T-helper 2 cell treated with Interferon-gamma antibody and Interleukin-4, amounts not matched to agents 100 ng/mL and 5 ng/mL, for 36 hours (primary cell): ENCODE results near the gene PCDHGB4. TPM values are rescaled to one million over a fixed set of nuclear protein-coding genes. Genes with fewer than 3 reads are reported as not detected.
"Not testable (repeated sequence)": the region's sequence is repeated elsewhere in the genome, so short reads cannot be mapped to it uniquely, and the experiment has no call there.

Experiments
- intact Hi-C: fragments of 100-400 bp; cut with micrococcal nuclease; formaldehyde crosslinking; loops from one replicate; pipeline ENCODE4 v1.15.1; 2023
- total RNA-seq: library from RNA; stranded (reverse); gene quantifications from 2 replicates; pipeline ENCODE4 v1.2.3, GENCODE V29; 2022

The PCDHGB4 gene
- total RNA-seq = 0.18 and 0.23 TPM in 2 replicates

DNA sequence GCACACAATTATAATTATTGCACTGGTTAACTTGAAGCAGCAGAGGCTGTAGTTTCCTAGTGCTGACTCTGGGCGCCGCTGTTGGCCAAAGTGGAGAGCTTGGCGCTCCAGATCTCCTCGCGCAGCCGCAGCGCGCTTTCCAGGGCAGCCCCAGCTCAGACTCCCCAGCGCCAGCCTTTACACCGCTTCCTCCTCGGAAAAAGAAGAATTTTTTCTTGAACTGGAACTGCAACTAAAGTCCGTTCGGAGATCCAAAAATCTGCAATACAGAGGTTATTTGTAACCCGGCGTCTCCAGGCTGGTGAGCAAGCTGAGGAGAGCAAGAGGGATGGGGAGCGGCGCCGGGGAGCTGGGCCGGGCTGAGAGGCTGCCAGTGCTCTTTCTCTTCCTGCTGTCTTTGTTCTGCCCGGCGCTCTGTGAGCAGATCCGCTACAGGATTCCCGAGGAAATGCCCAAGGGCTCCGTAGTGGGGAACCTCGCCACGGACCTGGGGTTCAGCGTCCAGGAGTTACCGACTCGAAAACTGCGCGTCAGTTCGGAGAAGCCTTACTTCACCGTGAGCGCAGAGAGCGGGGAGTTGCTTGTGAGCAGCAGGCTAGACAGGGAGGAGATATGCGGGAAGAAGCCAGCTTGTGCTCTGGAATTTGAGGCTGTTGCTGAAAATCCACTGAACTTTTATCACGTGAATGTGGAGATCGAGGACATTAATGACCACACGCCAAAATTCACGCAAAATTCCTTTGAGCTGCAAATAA, at the start of gene PCDHGB4:
TSS of gene PCDHGB4 (plus strand) at position 142 of the 755 bp plus-strand sequence. CDS start at position 329, 187 bp downstream.
- intact Hi-C loops = not testable (repeated sequence)

DNA sequence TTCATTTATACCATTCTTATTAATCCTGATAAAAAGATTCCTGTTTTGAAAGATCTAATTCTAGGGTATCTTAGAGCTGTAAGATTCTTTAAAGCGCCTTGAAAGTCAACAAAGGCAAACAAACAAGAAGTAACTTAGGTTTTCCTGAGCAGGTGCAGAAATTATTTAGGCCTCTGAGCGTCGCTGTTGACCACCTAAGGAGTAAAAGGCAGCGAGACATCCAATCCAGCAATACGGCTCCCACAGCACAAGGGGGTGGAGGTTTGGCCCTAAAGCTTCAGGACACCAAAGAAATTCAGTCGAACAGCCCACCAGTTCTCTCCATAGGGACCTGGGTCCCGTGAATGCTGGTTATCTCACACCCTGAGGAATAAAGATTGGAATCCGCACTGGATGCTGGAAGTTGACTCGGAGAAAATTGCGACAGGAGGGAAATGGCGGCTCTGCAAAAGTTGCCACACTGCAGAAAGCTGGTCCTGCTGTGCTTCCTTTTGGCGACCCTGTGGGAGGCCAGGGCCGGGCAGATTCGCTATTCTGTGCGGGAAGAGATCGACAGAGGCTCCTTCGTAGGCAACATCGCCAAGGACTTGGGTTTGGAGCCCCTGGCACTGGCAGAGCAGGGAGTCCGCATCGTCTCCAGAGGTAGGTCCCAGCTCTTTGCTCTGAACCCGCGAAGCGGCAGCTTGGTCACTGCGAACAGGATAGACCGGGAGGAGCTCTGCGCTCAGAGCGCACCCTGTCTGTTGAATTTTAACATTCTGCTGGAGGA, 48.8 kb upstream of the PCDHGB4 start, which contains the start of gene PCDHGA2:
TSS of gene PCDHGA2 (plus strand) at position 223 of the 769 bp plus-strand sequence.
- intact Hi-C loops = no loop called here

DNA sequence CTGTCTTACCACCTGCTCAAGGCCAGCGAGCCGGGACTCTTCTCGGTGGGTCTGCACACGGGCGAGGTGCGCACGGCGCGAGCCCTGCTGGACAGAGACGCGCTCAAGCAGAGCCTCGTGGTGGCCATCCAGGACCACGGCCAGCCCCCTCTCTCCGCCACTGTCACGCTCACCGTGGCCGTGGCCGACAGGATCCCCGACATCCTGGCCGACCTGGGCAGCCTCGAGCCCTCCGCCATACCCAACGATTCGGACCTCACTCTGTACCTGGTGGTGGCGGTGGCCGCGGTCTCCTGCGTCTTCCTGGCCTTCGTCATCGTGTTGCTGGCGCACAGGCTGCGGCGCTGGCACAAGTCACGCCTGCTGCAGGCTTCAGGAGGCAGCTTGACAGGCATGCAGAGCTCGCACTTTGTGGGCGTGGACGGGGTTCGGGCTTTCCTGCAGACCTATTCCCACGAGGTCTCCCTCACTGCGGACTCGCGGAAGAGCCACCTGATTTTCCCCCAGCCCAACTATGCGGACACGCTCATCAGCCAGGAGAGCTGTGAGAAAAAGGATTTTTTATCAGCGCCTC, 46.6 kb upstream of the PCDHGB4 start:
- intact Hi-C loops = not testable (repeated sequence)

- intact Hi-C loops = no loop called here
These were observed 44.7 kb upstream of the PCDHGB4 start for GRCh38 chr5:141342773-141343172.

DNA sequence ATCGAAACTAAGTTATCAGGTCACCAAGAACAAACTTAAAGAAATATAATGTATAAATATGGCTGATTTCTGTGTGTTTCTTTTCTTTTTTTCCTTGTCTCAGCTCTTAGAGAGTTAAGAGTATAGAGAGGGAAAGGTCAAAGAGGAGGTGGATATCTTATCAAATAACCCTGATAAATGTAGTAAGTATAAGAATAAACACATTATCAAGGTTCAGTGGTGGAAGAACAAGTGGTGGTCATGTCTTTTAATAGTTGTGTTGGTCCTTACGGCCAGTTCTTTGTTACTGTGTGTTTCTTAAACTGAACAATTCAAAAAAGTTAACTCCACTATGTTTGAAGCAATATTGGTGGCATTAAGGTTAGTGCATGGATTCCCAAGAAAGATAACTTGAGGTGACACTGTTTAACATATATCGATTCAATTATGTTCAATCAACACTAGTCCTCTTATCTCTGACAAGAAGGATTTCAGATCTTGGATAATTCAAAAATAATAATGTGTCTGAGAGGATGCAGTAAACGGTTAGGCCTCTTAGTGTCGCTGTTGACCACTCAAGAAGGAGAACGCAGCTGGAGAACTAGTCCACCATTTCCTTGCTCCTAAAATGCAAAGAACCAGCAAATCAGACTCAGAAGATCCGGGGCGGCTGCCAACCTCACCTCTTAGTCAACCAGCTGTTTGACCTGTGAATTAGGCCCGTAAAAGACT, 44.1 kb upstream of the PCDHGB4 start, which contains the start of gene PCDHGA3:
TSS of gene PCDHGA3 (plus strand) at position 588 of the 711 bp plus-strand sequence. CDS start 205 bp downstream, outside the sequence.
- intact Hi-C loops = no loop called here

DNA sequence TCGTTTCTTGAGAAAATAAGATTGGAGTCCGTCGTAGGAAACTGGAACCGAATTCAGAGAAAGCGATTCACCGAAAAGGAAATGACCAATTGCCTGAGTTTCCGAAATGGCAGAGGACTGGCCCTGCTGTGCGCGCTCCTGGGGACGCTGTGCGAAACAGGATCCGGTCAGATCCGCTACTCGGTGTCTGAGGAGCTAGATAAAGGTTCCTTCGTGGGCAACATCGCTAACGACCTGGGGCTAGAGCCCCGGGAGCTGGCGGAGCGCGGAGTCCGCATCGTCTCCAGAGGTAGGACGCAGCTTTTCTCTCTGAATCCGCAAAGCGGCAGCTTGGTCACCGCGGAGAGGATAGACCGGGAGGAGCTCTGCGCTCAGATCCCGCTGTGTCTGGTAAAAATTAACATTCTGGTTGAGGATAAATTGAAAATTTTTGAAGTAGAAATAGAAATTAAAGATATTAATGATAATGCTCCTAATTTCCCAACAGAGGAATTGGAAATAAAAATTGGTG, 43.5 kb upstream of the PCDHGB4 start:
- intact Hi-C loops = no loop called here

DNA sequence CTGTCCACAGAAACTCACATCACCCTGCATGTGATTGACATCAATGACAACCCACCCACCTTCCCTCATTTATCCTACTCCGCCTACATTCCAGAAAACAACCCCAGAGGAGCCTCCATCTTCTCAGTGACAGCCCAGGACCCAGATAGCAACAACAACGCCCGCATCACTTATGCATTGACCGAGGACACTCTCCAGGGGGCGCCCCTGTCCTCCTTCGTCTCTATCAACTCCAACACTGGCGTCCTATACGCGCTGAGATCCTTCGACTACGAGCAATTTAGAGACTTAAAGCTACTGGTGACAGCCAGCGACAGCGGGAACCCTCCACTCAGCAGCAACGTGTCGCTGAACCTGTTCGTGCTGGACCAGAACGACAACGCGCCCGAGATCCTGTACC, 42.2 kb upstream of the PCDHGB4 start:
- intact Hi-C loops = no loop called here

DNA sequence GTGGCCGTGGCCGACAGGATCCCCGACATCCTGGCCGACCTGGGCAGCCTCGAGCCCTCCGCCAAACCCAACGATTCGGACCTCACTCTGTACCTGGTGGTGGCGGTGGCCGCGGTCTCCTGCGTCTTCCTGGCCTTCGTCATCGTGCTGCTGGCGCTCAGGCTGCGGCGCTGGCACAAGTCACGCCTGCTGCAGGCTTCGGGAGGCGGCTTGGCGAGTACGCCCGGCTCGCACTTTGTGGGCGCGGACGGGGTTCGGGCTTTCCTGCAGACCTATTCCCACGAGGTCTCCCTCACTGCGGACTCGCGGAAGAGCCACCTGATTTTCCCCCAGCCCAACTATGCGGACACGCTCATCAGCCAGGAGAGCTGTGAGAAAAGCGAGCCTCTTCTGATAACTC, 41.5 kb upstream of the PCDHGB4 start:
- intact Hi-C loops = not testable (repeated sequence)

- intact Hi-C loops = no loop called here
These were observed 37.4 kb upstream of the PCDHGB4 start, which contains the start of gene PCDHGB1 for GRCh38 chr5:141349917-141350619. Gene PCDHGB1, plus strand, starts transcription at chr5:141350099. Its CDS starts 162 bp downstream, at chr5:141350261.

DNA sequence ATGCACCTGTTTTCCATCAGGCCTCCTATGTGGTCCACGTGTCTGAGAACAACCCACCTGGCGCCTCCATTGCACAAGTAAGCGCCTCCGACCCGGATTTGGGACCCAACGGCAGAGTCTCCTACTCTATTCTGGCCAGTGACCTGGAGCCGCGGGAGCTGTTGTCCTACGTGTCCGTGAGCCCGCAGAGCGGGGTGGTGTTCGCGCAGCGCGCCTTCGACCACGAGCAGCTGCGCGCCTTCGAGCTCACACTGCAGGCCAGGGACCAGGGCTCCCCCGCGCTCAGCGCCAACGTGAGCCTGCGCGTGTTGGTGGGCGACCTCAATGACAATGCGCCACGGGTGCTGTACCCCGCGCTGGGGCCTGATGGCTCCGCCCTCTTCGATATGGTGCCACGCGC, 35.9 kb upstream of the PCDHGB4 start:
- intact Hi-C loops = no loop called here

DNA sequence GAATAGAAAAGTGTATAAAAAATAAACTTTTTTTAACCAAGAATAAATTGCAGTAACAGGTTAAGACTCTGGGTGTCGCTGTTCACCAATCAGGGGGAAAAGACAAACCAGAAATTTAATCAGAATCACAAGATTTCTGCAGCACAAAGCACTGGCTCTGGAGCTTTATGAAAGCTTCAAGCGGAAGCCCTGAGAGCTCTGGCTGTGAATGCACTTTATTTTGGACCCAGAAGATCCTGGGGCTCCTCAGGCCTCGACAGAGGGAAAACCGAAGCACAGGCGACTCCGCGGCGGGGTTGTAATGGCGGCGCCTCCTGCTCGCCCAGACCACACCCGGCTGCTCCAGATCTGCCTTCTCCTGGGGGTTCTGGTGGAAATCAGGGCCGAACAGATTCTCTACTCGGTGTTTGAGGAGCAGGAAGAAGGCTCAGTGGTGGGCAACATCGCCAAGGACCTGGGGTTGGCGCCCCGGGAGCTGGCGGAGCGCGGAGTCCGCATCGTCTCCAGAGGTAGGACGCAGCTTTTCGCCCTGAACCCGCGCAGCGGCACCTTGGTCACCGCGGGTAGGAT, 32.5 kb upstream of the PCDHGB4 start, which contains the start of gene PCDHGA4:
TSS of gene PCDHGA4 (plus strand) at position 122 of the 570 bp plus-strand sequence. CDS start at position 209, 87 bp downstream.
- intact Hi-C loops = no loop called here

- intact Hi-C loops = no loop called here
These were observed 31.9 kb upstream of the PCDHGB4 start for GRCh38 chr5:141355641-141356040.

- intact Hi-C loops = no loop called here
These were observed 31.4 kb upstream of the PCDHGB4 start for GRCh38 chr5:141356133-141356532.

DNA sequence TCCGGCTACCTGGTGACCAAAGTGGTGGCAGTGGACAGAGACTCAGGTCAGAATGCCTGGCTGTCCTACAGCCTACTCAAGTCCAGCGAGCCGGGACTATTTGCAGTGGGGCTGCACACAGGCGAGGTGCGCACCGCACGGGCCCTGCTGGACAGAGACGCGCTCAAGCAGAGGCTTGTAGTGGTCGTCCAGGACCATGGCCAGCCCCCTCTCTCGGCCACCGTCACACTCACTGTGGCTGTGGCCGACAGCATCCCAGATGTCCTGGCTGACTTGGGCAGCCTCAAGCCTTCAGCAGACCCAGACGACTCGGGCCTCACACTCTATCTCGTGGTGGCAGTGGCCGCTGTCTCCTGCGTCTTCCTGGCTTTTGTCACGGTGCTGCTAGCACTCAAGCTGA, 30.5 kb upstream of the PCDHGB4 start:
- intact Hi-C loops = no loop called here

GRCh38 chr5:141359790-141360426, 27.6 kb upstream of the PCDHGB4 start, which contains the start of gene PCDHGB2:
Gene PCDHGB2, plus strand, starts transcription at chr5:141359994. Its CDS starts 142 bp downstream, at chr5:141360136.
- intact Hi-C loops = loop anchor here (1.0 to 5.0 kb wide), 3 partner anchors 62 to 198 kb away; partner anchors contain the start of gene PCDHGA11

GRCh38 chr5:141360685-141361084, 26.8 kb upstream of the PCDHGB4 start:
- intact Hi-C loops = loop anchor here (2.0 to 5.0 kb wide), 2 partner anchors 62 to 152 kb away; partner anchors contain the start of gene PCDHGA11

DNA sequence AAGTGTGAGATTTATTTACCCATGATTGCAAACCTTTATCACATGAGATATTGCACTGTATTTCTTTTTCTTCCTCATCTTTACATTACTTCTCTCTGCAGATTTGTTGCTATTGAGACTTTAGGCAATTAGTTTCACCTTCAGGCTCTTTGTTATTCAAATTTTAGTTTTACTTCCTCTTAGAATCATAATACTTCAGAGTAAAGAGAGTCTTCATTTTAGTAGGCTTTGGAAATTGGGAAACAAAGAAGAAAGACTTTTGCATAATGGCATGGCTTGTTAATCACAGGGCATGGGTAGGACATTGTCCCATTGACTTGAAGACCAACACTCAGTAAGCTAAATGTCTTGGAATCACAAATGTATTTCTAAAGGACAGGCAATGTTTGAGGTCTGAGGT, 24.8 kb upstream of the PCDHGB4 start:
- intact Hi-C loops = loop anchor here (5.0 kb wide), 1 partner anchor 60 kb away; the partner anchor contains the start of gene PCDHGA11

- intact Hi-C loops = loop anchor here (5.0 kb wide), 1 partner anchor 58 kb away; the partner anchor contains the start of gene PCDHGA11
These were observed 23.4 kb upstream of the PCDHGB4 start, which contains the start of gene PCDHGA5 for GRCh38 chr5:141363952-141364660. Gene PCDHGA5, plus strand, starts transcription at chr5:141364162. Its CDS starts 169 bp downstream, at chr5:141364331.
